Stimulated activated CD8-positive, alpha-beta memory T cell treated with anti-CD3 and anti-CD28 coated beads, Interleukin-4, amount 100 ng/mL, for 4 hours (primary cell): ENCODE results near the gene KIF2A.
A peak's percentile ranks its signal among the peaks of the same experiment; 100 is the strongest.

Experiments used
- DNase-seq, 2 donors: peaks; one replicate each; pipeline ENCODE4 v3.0.0-alpha.2; 2020; ENCODE audit warnings: low read depth in 2 of 2, low spot score in 1 of 2

Gene KIF2A

DNA sequence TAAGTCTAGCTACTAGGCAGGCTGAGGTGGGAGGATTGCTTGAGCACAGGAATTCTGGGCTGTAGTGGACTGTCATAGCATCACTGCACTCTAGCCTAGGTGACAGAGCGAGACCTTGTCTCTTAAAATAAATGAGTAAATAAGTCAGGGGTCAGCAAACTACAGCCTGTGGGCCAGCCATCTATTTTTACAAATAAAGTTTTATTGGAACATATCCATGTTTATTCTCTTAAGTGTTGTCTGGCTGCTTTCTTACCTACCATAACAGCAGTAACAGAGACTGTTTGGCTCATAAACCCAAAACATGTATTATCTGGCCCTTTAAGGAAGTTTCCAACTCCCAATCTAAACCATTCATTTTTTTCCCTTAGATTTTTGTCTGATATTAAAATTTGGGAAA is 68.1 kb downstream of the KIF2A start:
- no peak for DNase-seq

- no peak for DNase-seq
Observed at GRCh38 chr5:62375627-62376026, 69.6 kb downstream of the KIF2A start.

GRCh38 chr5:62376064-62376463 is 70.1 kb downstream of the KIF2A start:
- DNase-seq: no peak

- DNase-seq: no peak
Observed at GRCh38 chr5:62385131-62385530, 79.1 kb downstream of the KIF2A start.

DNA sequence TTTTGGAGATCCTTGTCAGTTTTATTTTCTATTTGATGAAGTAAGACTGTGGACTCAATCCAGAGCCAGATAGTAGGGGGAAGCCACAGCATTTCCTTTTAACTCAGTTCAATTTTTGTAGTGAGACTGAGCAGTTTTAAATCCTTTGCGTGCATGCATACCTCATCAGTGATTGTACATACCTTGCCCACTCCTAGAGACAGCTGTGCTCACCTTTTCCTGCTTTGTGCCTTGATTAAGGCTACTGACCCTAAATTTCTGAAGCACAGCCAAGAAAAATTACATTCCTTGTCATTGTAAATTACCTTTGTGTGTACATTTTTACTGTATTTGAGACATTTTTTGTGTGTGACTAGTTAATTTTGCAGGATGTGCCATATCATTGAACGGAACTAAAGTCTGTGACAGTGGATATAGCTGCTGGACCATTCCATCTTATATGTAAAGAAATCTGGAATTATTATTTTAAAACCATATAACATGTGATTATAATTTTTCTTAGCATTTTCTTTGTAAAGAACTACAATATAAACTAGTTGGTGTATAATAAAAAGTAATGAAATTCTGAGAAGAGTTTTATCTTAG is 79.9 kb downstream of the KIF2A start:
- no peak for DNase-seq

GRCh38 chr5:62386824-62387223 is 80.8 kb downstream of the KIF2A start:
- no peak for DNase-seq

GRCh38 chr5:62395210-62395950 is 89.4 kb downstream of the KIF2A start:
- no peak for DNase-seq

- peak; percentile 86 for DNase-seq
Observed at GRCh38 chr5:62403411-62404250, 97.6 kb downstream of the KIF2A start, which contains the start of gene DIMT1. Gene DIMT1 (minus strand): TSS chr5:62403905. CDS start chr5:62403772, 133 bp downstream.

DNA sequence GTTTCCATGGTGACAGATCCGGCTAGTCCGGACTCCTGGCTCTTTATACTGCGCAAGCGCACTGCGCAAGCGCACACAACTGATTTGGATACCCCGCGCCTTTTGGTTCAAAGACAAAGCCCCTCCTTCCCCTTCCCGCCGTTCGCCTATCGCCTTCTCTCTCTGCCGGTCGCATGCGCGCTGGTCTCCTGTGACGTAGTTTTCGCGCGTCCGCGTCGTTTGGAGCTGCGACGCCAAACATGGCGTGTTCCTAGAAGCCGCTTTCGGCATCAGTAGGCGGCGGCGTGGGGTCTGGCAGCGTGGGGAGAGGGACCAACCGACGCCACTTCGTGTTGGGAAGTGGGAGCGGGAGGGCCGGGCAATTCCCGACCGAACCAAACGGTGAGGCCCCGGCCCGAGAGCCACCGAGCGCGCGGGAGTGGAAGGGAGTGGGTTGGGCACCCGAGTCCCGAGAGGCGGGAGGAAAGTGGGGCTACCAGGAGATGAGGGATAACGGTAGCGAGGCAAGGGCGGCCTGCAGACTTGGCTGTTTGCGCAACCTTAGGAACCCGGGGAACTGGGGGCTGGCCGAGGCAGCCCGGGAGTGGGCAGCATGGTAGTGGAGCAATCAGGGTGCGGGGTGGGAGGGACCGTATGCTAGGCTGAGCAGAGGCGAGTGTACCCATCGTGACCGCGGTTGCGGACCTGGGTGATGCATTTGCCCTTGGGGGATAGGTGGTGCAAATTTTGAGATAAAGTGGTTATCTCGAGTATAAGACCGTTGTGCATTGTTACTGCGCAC is 106.7 kb downstream of the KIF2A start, which contains the start of gene IPO11:
IPO11 (plus strand) TSS at position 215 of the 781 bp plus-strand sequence. CDS start 24,517 bp downstream, outside the sequence.
- peak; percentile 97 to 98 for DNase-seq

- no peak for DNase-seq
Observed at GRCh38 chr5:62413711-62414110, 107.7 kb downstream of the KIF2A start.

DNA sequence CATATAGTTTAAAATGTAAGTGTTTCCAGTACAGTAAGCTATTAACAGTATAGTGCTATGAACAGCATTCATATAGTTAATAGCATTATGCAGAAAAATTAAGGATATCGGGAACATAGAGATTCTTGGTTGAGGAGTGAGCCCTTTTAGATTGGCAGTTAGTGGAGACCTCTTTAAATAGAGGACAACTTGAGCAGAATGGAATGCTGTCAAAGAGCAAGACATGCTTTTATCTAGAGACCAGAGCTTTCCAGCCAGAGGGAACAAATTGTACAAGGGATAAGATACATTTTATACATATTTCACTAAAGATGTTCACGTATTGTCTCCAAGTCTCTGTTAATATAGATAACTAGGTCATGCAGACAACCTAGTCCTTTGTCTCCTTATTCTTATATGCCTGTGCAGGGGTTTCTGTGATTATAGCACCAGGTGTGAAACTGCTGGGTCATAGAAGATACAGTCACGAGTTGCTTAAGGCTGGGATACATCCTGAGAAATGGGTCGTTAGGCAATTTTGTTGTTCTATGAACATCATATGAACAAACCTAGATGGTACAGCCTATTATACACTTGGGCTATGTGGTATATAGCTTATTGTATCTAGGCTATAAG is 112.6 kb downstream of the KIF2A start:
- no peak for DNase-seq

GRCh38 chr5:62419609-62420008 is 113.6 kb downstream of the KIF2A start:
- DNase-seq: no peak

DNA sequence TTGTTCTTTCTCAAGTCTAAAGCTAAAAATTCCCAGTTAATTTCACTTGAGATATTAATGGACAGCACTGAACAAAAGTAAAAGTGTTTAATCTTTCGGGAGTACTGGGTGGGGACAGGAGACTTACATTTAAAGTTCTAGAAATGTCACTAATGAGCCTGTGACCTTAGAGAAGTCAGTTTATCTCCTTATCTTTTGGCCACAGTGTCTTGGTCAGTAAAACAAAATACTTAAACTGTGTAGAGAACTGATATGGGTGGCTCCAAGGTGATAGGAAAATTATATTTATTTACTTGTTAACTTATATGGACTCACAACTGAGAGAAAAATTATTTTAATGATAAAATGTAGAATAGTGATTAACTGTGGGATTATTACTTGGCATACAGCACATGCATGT is 115.4 kb downstream of the KIF2A start:
- no peak for DNase-seq

GRCh38 chr5:62424763-62425162 is 118.8 kb downstream of the KIF2A start:
- DNase-seq: no peak

DNA sequence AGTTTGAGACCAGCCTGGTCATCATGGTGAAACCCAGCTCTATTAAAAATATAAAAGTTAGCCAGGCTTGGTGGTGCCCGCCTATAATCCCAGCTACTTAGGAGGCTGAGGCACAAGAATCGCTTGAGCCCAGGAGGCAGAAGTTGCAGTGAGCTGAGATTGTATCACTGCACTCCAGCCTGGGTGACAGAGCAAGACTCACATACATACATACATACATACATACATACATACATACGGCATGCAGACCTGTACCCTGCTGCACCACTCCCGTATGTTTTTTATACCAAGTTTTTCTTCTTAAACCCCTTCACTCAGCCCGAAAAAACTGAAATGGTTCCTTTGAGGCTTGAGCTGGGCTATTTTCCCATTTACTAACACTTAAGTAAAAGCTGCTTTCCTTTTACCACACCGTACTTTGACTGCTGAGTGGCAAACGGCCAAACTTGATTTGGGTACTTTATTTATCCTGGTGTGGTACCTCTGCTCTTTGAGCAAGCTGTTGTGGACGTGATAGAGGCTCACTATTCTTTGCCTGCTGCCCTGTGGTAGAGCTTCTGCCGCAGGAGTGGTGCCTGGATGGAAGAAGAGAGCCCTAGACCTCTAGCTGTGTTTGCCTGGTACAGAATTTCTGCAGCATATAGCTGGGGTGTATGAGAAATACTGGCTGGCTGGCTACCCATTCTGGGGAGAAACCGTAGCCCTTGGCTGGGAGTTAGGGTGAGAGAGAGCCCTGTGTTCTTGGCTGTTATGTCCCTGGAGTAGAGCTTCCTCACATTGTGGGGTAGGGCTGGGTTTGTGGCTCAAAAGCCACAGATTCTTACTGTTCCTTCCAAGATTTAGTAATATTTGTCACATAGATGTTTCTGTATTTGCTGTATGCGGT is 126.0 kb downstream of the KIF2A start:
- DNase-seq: no peak

DNA sequence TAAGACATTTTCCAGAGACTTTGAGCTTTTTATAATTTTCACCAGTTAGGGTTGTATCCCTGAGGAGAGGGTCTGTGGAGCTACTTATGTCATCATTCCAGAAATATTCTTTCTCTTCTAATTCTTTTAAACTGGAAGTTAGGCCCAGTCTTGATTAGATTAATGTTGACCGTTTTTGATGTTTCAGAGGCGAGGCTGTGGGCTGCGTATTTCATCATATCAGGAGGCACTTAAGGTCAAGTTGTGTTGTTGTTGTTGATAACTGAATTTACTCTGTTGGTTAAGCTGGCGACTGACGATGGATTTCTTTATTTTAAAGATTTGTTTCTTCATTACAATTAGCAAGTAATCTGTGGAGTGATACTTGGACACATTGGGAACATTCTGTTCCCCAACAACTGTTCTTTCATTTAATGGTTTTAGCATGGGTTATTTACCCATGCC is 126.6 kb downstream of the KIF2A start:
- DNase-seq: no peak
